GM12878 (cell line): ENCODE measurements around the gene CYTH2. TPM values are rescaled to one million over a fixed set of nuclear protein-coding genes. Genes with fewer than 3 reads are reported as not detected.

Experiments
- CEBPB ChIP-seq, 2 experiments: fragments of 150-350 bp in 1 of 2; IDR thresholded peaks; 2 replicates each; pipeline ENCODE4 v1.6.1; 2012 to 2014; ENCODE audit warnings: low read depth in 2 of 2, low read length in 2 of 2, borderline replicate concordance in 1 of 2, inconsistent platforms in 1 of 2
- GATAD2B ChIP-seq: fragments of 450-650 bp; conservative IDR thresholded peaks from 2 replicates; pipeline ENCODE4 v1.6.1; 2017; ENCODE audit warnings: low read depth, mild to moderate bottlenecking, moderate library complexity
- HCFC1 ChIP-seq: fragments of 150-350 bp; IDR thresholded peaks from 2 replicates; pipeline ENCODE4 v1.6.1; 2014; ENCODE audit warnings: low read length
- HDAC6 ChIP-seq: fragments of 200-600 bp; sonication (generic); IDR thresholded peaks from one replicate; pipeline ENCODE4 v1.8.0; 2017; ENCODE audit warnings: antibody characterized with exemption; ENCODE audit not compliant: unreplicated experiment
- JUNB ChIP-seq: IDR thresholded peaks from 2 replicates; pipeline ENCODE4 v1.6.1; 2016; ENCODE audit warnings: antibody characterized with exemption, mild to moderate bottlenecking
- KAT2A ChIP-seq: conservative IDR thresholded peaks from 2 replicates; pipeline ENCODE4 v1.6.1; 2011; ENCODE audit warnings: low read depth, low read length; ENCODE audit not compliant: control insufficient read depth
- KLF5 ChIP-seq: fragments of 450-650 bp; IDR thresholded peaks from 2 replicates; pipeline ENCODE4 v1.6.1; 2014; ENCODE audit warnings: mild to moderate bottlenecking; ENCODE audit not compliant: partially characterized antibody
- MTA2 ChIP-seq: fragments of 450-650 bp; IDR thresholded peaks from 2 replicates; pipeline ENCODE4 v1.6.1; 2016; ENCODE audit warnings: low read depth, mild to moderate bottlenecking, moderate library complexity
- PAX5 ChIP-seq: IDR thresholded peaks from 2 replicates; pipeline ENCODE4 v1.6.1; 2011; ENCODE audit warnings: low read depth, low read length, borderline replicate concordance
- SIX5 ChIP-seq: IDR thresholded peaks from 2 replicates; pipeline ENCODE4 v1.6.1; 2011; ENCODE audit warnings: mild to moderate bottlenecking, low read depth, low read length, moderate library complexity; ENCODE audit not compliant: severe bottlenecking
- SMAD5 ChIP-seq: IDR thresholded peaks from 2 replicates; pipeline ENCODE4 v1.6.1; 2016; ENCODE audit warnings: antibody characterized with exemption, low read depth
- TARDBP ChIP-seq: IDR thresholded peaks from 2 replicates; pipeline ENCODE4 v1.6.1; 2016; ENCODE audit warnings: borderline replicate concordance
- ZNF217 ChIP-seq: fragments of 450-650 bp; IDR thresholded peaks from 2 replicates; pipeline ENCODE4 v1.6.1; 2017; ENCODE audit warnings: antibody characterized with exemption, mild to moderate bottlenecking
- polyA plus RNA-seq, 11 experiments: library from polyadenylated mRNA; depleted of rRNA in 4 of 11; unstranded in 6 of 11; stranded (reverse) in 5 of 11; fragments of >200 nt; fragmentation: Nextera tagmentation in 4 of 11; fragmentation: Illumina TruSeq in 1 of 11; extraction: Ambion mirVana in 4 of 11; extraction: Trizol in 1 of 11; gene quantifications; 1 replicate in 1 of 11; 2 replicates in 10 of 11; pipeline versions ENCODE4 v1.2.1 to v1.2.3, GENCODE V29; 2011 to 2016; ENCODE audit warnings: inconsistent platforms in 2 of 11, missing spikeins in 2 of 11, low read depth in 1 of 11
- total RNA-seq, 4 experiments: library from RNA; depleted of rRNA in 3 of 4; stranded (reverse); fragments of >200 nt in 3 of 4; fragmentation: Illumina TruSeq in 1 of 4; extraction: Trizol in 1 of 4; gene quantifications; 2 replicates each; pipeline versions ENCODE4 v1.2.1 to v1.2.3, GENCODE V29; 2013 to 2021
- TF ChIP-seq, protein P1 (sequence below): fragments of 450-650 bp; formaldehyde crosslinking; IDR thresholded peaks from 2 replicates; pipeline ENCODE4 v1.4.0; 2022; ENCODE audit warnings: mild to moderate bottlenecking, moderate library complexity
- TF ChIP-seq, protein P2 (sequence below): fragments of 450-650 bp; IDR thresholded peaks from 2 replicates; pipeline ENCODE4 v1.6.1; 2017; ENCODE audit warnings: mild to moderate bottlenecking, moderate library complexity
- TF ChIP-seq, protein P3 (sequence below): fragments of 450-650 bp; IDR thresholded peaks from 2 replicates; pipeline ENCODE4 v1.6.1; 2016; ENCODE audit warnings: mild to moderate bottlenecking
- TF ChIP-seq, protein P4 (sequence below): fragments of 150-350 bp; IDR thresholded peaks from 2 replicates; pipeline ENCODE4 v1.6.1; 2016; ENCODE audit warnings: low read depth, low read length

CYTH2 gene
- total and polyA plus RNA-seq, 10 of the 15 experiments (the other 5 are each of a cell fraction or from before 2014, with no cell fraction given), result 1.3 to 31.9 (median 22.2) TPM

DNA sequence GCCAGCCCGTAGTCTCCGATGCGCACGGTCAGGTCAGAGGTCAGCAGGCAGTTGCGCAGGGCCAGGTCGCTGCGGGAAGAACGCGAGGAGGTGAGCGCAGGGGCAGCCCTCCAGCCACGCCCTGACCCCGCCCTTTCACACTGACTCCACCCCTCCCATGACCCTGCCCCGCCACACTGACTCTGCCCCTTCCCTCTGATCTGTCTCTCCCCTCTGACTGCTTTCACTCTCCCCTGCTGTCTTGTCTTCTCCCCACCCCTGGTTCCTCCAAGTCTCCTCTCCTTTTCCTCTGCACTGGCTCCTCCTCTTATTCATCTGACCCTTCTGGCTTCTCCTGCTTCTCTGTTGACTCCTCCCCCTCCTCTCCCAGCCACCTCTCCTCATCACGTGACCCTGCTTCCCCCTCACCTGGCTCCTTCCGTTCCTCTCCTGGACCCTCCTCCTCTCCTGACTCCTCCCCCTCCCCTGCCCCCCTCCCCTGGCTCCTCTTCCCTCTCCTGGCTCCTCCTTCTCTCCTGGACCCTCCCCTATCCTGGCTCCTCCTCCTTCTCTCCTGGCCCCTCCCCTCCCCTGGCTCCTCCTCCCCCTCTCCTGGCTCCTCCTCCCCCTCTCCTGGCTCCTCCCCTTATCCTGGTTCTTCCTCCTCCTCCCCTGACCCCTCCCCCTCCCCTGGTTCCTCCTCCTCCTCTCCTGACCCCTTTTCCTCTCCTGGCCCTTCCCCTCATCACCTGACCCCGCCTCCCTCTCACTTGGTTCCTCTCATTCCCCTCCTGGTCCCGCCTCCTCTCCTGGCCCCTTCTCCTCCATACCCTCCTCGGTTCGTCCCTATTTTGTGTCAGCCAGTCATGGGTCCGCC lies 32.6 kb downstream of the CYTH2 start (continued):
- TF ChIP-seq, protein P1, sequence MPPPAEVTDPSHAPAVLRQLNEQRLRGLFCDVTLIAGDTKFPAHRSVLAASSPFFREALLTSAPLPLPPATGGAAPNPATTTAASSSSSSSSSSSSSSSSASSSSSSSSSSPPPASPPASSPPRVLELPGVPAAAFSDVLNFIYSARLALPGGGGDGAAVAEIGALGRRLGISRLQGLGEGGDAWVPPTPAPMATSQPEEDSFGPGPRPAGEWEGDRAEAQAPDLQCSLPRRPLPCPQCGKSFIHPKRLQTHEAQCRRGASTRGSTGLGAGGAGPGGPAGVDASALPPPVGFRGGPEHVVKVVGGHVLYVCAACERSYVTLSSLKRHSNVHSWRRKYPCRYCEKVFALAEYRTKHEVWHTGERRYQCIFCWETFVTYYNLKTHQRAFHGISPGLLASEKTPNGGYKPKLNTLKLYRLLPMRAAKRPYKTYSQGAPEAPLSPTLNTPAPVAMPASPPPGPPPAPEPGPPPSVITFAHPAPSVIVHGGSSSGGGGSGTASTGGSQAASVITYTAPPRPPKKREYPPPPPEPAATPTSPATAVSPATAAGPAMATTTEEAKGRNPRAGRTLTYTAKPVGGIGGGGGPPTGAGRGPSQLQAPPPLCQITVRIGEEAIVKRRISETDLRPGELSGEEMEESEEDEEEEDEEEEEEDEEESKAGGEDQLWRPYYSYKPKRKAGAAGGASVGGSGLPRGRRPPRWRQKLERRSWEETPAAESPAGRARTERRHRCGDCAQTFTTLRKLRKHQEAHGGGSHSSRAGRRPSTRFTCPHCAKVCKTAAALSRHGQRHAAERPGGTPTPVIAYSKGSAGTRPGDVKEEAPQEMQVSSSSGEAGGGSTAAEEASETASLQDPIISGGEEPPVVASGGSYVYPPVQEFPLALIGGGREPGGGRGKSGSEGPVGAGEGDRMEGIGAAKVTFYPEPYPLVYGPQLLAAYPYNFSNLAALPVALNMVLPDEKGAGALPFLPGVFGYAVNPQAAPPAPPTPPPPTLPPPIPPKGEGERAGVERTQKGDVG, result no peak
- TF ChIP-seq SMAD5 (no peak), SIX5 (no peak), HCFC1 (no peak), HDAC6 (no peak), KAT2A (no peak), GATAD2B (no peak), KLF5 (no peak), JUNB (no peak), MTA2 (no peak), CEBPB (IDR thresholded peaks at IDR 0.05; ENCODE audit: borderline replicate concordance in 1 of 2, low read depth in 2 of 2, low read length in 2 of 2) (no peak), TARDBP (no peak), ZNF217 (no peak), PAX5 (no peak)
- TF ChIP-seq, protein P2, sequence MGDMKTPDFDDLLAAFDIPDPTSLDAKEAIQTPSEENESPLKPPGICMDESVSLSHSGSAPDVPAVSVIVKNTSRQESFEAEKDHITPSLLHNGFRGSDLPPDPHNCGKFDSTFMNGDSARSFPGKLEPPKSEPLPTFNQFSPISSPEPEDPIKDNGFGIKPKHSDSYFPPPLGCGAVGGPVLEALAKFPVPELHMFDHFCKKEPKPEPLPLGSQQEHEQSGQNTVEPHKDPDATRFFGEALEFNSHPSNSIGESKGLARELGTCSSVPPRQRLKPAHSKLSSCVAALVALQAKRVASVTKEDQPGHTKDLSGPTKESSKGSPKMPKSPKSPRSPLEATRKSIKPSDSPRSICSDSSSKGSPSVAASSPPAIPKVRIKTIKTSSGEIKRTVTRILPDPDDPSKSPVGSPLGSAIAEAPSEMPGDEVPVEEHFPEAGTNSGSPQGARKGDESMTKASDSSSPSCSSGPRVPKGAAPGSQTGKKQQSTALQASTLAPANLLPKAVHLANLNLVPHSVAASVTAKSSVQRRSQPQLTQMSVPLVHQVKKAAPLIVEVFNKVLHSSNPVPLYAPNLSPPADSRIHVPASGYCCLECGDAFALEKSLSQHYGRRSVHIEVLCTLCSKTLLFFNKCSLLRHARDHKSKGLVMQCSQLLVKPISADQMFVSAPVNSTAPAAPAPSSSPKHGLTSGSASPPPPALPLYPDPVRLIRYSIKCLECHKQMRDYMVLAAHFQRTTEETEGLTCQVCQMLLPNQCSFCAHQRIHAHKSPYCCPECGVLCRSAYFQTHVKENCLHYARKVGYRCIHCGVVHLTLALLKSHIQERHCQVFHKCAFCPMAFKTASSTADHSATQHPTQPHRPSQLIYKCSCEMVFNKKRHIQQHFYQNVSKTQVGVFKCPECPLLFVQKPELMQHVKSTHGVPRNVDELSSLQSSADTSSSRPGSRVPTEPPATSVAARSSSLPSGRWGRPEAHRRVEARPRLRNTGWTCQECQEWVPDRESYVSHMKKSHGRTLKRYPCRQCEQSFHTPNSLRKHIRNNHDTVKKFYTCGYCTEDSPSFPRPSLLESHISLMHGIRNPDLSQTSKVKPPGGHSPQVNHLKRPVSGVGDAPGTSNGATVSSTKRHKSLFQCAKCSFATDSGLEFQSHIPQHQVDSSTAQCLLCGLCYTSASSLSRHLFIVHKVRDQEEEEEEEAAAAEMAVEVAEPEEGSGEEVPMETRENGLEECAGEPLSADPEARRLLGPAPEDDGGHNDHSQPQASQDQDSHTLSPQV, result no peak
- TF ChIP-seq, protein P3, sequence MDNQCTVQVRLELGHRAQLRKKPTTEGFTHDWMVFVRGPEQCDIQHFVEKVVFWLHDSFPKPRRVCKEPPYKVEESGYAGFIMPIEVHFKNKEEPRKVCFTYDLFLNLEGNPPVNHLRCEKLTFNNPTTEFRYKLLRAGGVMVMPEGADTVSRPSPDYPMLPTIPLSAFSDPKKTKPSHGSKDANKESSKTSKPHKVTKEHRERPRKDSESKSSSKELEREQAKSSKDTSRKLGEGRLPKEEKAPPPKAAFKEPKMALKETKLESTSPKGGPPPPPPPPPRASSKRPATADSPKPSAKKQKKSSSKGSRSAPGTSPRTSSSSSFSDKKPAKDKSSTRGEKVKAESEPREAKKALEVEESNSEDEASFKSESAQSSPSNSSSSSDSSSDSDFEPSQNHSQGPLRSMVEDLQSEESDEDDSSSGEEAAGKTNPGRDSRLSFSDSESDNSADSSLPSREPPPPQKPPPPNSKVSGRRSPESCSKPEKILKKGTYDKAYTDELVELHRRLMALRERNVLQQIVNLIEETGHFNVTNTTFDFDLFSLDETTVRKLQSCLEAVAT, result 0 out of 2 replicates have a peak, but pooled peaks have one; percentile 52
- TF ChIP-seq, protein P4, sequence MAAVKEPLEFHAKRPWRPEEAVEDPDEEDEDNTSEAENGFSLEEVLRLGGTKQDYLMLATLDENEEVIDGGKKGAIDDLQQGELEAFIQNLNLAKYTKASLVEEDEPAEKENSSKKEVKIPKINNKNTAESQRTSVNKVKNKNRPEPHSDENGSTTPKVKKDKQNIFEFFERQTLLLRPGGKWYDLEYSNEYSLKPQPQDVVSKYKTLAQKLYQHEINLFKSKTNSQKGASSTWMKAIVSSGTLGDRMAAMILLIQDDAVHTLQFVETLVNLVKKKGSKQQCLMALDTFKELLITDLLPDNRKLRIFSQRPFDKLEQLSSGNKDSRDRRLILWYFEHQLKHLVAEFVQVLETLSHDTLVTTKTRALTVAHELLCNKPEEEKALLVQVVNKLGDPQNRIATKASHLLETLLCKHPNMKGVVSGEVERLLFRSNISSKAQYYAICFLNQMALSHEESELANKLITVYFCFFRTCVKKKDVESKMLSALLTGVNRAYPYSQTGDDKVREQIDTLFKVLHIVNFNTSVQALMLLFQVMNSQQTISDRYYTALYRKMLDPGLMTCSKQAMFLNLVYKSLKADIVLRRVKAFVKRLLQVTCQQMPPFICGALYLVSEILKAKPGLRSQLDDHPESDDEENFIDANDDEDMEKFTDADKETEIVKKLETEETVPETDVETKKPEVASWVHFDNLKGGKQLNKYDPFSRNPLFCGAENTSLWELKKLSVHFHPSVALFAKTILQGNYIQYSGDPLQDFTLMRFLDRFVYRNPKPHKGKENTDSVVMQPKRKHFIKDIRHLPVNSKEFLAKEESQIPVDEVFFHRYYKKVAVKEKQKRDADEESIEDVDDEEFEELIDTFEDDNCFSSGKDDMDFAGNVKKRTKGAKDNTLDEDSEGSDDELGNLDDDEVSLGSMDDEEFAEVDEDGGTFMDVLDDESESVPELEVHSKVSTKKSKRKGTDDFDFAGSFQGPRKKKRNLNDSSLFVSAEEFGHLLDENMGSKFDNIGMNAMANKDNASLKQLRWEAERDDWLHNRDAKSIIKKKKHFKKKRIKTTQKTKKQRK, result no peak
